PC-3 (cell line): ENCODE results near the gene SLC24A3. TPM values are rescaled to one million over a fixed set of nuclear protein-coding genes. Genes with fewer than 3 reads are reported as not detected.
"Not testable (repeated sequence)": the region's sequence is repeated elsewhere in the genome, so short reads cannot be mapped to it uniquely, and the experiment has no call there.

ENCODE experiments used
- ATAC-seq: fragments of 200-7000 bp; cut with Tn5 transposase; 2 replicates; pipeline ENCODE4 v1.9.1; 2020; ENCODE audit warnings: mild to moderate bottlenecking, moderate library complexity
- BruUV-seq: library from RNA; stranded (reverse); fragments of 400-500 nt; replicated peaks from 2 replicates; lab custom pipeline; 2021; lab: Mats Ljungman, UMichigan
- CTCF ChIA-PET: fragments of 300-600 bp; sonication (Branson Sonifier 250); formaldehyde crosslinking; loops from one replicate; lab custom pipeline; 2022; ENCODE audit warnings: antibody characterized with exemption; lab: Charles Lee
- POLR2A ChIA-PET: fragments of 300-600 bp; sonication (Branson Sonifier 250); formaldehyde crosslinking; loops from one replicate; lab custom pipeline; 2022; ENCODE audit warnings: antibody characterized with exemption; ENCODE audit not compliant: unreplicated experiment; lab: Charles Lee
- DNase-seq: peaks from one replicate; pipeline ENCODE4 v3.0.0-alpha.2; 2015
- H2AFZ ChIP-seq: fragments of 300-600 bp; sonication (generic); 2 replicates; pipeline ENCODE4 v1.6.0; 2016; ENCODE audit warnings: antibody characterized with exemption, low read length
- H3F3A ChIP-seq: fragments of 300-600 bp; sonication (generic); one replicate; pipeline ENCODE4 v1.6.0; 2017; ENCODE audit warnings: antibody characterized with exemption, low read length, control low read depth, mild to moderate bottlenecking; ENCODE audit not compliant: unreplicated experiment
- H3K27ac ChIP-seq: fragments of 300-600 bp; sonication (generic); 2 replicates; pipeline ENCODE4 v1.5.1; 2016; ENCODE audit warnings: mild to moderate bottlenecking, low read length
- H3K27me3 ChIP-seq: fragments of 300-600 bp; sonication (generic); 2 replicates; pipeline ENCODE4 v1.6.1; 2016; ENCODE audit warnings: low read length, mixed read lengths
- H3K36me3 ChIP-seq: fragments of 300-600 bp; sonication (generic); 2 replicates; pipeline ENCODE4 v1.6.1; 2016; ENCODE audit warnings: low read depth, mixed run types, low read length, mixed read lengths
- H3K4me1 ChIP-seq: fragments of 300-600 bp; sonication (generic); 2 replicates; pipeline ENCODE4 v1.5.1; 2016; ENCODE audit warnings: low read length; ENCODE audit not compliant: insufficient read depth
- H3K4me2 ChIP-seq: fragments of 300-600 bp; sonication (generic); 2 replicates; pipeline ENCODE4 v1.6.0; 2016; ENCODE audit warnings: low read length
- H3K4me3 ChIP-seq: fragments of 300-600 bp; sonication (generic); 2 replicates; pipeline ENCODE4 v1.5.1; 2016; ENCODE audit warnings: mild to moderate bottlenecking, low read length, mixed read lengths
- H3K79me2 ChIP-seq: fragments of 300-600 bp; sonication (generic); 2 replicates; pipeline ENCODE4 v1.6.1; 2017; ENCODE audit warnings: low read length, mixed read lengths
- H3K9ac ChIP-seq: fragments of 300-600 bp; sonication (generic); 2 replicates; pipeline ENCODE4 v1.6.0; 2016; ENCODE audit warnings: mild to moderate bottlenecking, low read length
- H3K9me2 ChIP-seq: fragments of 300-600 bp; sonication (generic); replicated peaks from 2 replicates; pipeline ENCODE4 v1.6.1; 2016; ENCODE audit warnings: mixed run types, low read length, mixed read lengths
- H3K9me3 ChIP-seq: fragments of 300-600 bp; sonication (generic); 2 replicates; pipeline ENCODE4 v1.6.1; 2016; ENCODE audit warnings: low read length, mixed read lengths
- H4K20me1 ChIP-seq: fragments of 300-600 bp; sonication (generic); 2 replicates; pipeline ENCODE4 v1.6.1; 2016; ENCODE audit warnings: low read length, mixed read lengths
- CTCF ChIP-seq: fragments of 300-600 bp; sonication (generic); conservative IDR thresholded peaks from 2 replicates; pipeline ENCODE4 v1.5.1; 2017; ENCODE audit warnings: antibody characterized with exemption, low read depth, mild to moderate bottlenecking, low read length
- EZH2 ChIP-seq: fragments of 300-600 bp; sonication (generic); IDR thresholded peaks from one replicate; pipeline ENCODE4 v1.6.1; 2017; ENCODE audit warnings: antibody characterized with exemption, mild to moderate bottlenecking, low read length; ENCODE audit not compliant: unreplicated experiment
- EZH2phosphoT487 ChIP-seq: fragments of 300-600 bp; sonication (generic); IDR thresholded peaks from 2 replicates; pipeline ENCODE4 v1.6.1; 2018; ENCODE audit warnings: mild to moderate bottlenecking, antibody characterized with exemption, low read length, borderline replicate concordance
- intact Hi-C: fragments of 100-400 bp; cut with micrococcal nuclease; formaldehyde crosslinking; loops from 2 replicates; pipeline ENCODE4 v1.9.0; 2023
- total RNA-seq: library from RNA; depleted of rRNA; stranded (reverse); fragments of >200 nt; gene quantifications from 2 replicates; pipeline ENCODE4 v1.2.3, GENCODE V29; 2014

Gene SLC24A3
- total RNA-seq, 1 experiment from 2014 or later = 0.11 TPM

GRCh38 chr20:19676202-19676601, 463.8 kb downstream of the SLC24A3 start:
- TF ChIP-seq EZH2phosphoT487 (no peak), CTCF (no peak), EZH2 (no peak)
- Histone ChIP-seq H3K27ac (no peak overlapping the region), H3K36me3 (no peaks in the 10 kb centered on the region), H3K9ac (no peak overlapping the region), H3K79me2 (no peaks in the 10 kb centered on the region), H3F3A (no peaks in the 10 kb centered on the region), H3K9me2 (no peaks in the 10 kb centered on the region), H3K9me3 (no peaks in the 10 kb centered on the region), H3K4me1 (0 out of 2 replicates have a peak, but pooled peaks cover 7% of the 10 kb centered on the region), H3K4me2 (no peak overlapping the region), H2AFZ (no peak overlapping the region), H4K20me1 (no peaks in the 10 kb centered on the region), H3K4me3 (no peak overlapping the region), H3K27me3 (no peaks in the 10 kb centered on the region)
- CTCF ChIA-PET = no interaction called here
- DNase-seq = no peak
- intact Hi-C loops = no loop called here
- BruUV-seq = no TSS peak
- POLR2A ChIA-PET = no interaction called here
- no peak for ATAC-seq

GRCh38 chr20:19677336-19677735, 464.9 kb downstream of the SLC24A3 start:
- ChIA-PET POLR2A (no interaction called here), CTCF (no interaction called here)
- Histone ChIP-seq H4K20me1 (no peaks in the 10 kb centered on the region), H3K9me2 (no peaks in the 10 kb centered on the region), H3K27ac (no peak overlapping the region), H3K36me3 (no peaks in the 10 kb centered on the region), H3K4me1 (0 out of 2 replicates have a peak, but pooled peaks cover 7% of the 10 kb centered on the region), H3F3A (no peaks in the 10 kb centered on the region), H3K9ac (no peak overlapping the region), H2AFZ (no peak overlapping the region), H3K4me3 (no peak overlapping the region), H3K9me3 (no peaks in the 10 kb centered on the region), H3K79me2 (no peaks in the 10 kb centered on the region), H3K27me3 (no peaks in the 10 kb centered on the region), H3K4me2 (no peak overlapping the region)
- BruUV-seq = no TSS peak
- no peak for TF ChIP-seq CTCF
- TF ChIP-seq EZH2 = no peak
- TF ChIP-seq EZH2phosphoT487 = no peak
- intact Hi-C loops = no loop called here
- DNase-seq (no peak), ATAC-seq (no peak)

- H4K20me1 ChIP-seq, H3K4me3 ChIP-seq, H2AFZ ChIP-seq, H3K36me3 ChIP-seq, H3F3A ChIP-seq, BruUV-seq, H3K9me3 ChIP-seq, H3K4me2 ChIP-seq, H3K9me2 ChIP-seq, H3K79me2 ChIP-seq, CTCF ChIA-PET, DNase-seq, POLR2A ChIA-PET, H3K27me3 ChIP-seq, H3K9ac ChIP-seq, H3K4me1 ChIP-seq, intact Hi-C loops, ATAC-seq, H3K27ac ChIP-seq: not testable (repeated sequence)
Observed at GRCh38 chr20:19678591-19678990, 466.1 kb downstream of the SLC24A3 start.
